SU-DHL-6 (cell line): ENCODE data around the gene GDAP2.

Experiments
- H2AFZ ChIP-seq: fragments of 200-600 bp; sonication (generic); 2 replicates; pipeline ENCODE4 v1.6.1; 2014; ENCODE audit warnings: low read depth, mild to moderate bottlenecking, moderate library complexity, mixed read lengths, antibody characterized with exemption, low read length; ENCODE audit not compliant: severe bottlenecking
- H3F3A ChIP-seq: fragments of 200-600 bp; shearing (Covaris generic); 2 replicates; pipeline ENCODE4 v1.6.0; 2016; ENCODE audit warnings: antibody characterized with exemption, mild to moderate bottlenecking; ENCODE audit not compliant: insufficient read depth
- H3K27ac ChIP-seq: fragments of 200-600 bp; sonication (generic); 2 replicates; pipeline ENCODE4 v1.5.1; 2016; ENCODE audit warnings: low read depth, mild to moderate bottlenecking, low read length, moderate library complexity, mixed read lengths
- H3K27me3 ChIP-seq: fragments of 200-600 bp; sonication (generic), shearing (Covaris generic); 2 replicates; pipeline ENCODE4 v1.6.0; 2014; ENCODE audit warnings: mild to moderate bottlenecking, low read length
- H3K36me3 ChIP-seq: fragments of 200-600 bp; sonication (generic); 2 replicates; pipeline ENCODE4 v1.6.1; 2014; ENCODE audit warnings: mild to moderate bottlenecking, low read length, mixed read lengths
- H3K4me2 ChIP-seq: fragments of 300-600, 200-600 bp; shearing (Covaris generic), sonication (generic); 2 replicates; pipeline ENCODE4 v1.6.0; 2014; ENCODE audit warnings: low read length, low read depth, mild to moderate bottlenecking; ENCODE audit not compliant: poor library complexity, severe bottlenecking
- H3K4me3 ChIP-seq: fragments of 200-600 bp; sonication (generic); 2 replicates; pipeline ENCODE4 v1.5.1; 2014; ENCODE audit warnings: antibody characterized with exemption, low read length, mild to moderate bottlenecking, mixed read lengths; ENCODE audit not compliant: insufficient read depth, poor library complexity, severe bottlenecking
- H3K79me2 ChIP-seq: fragments of 200-600 bp; sonication (generic); 2 replicates; pipeline ENCODE4 v1.6.1; 2014; ENCODE audit warnings: mild to moderate bottlenecking, low read length, moderate library complexity; ENCODE audit not compliant: insufficient read depth
- H3K9ac ChIP-seq: fragments of 200-600 bp; sonication (generic); 2 replicates; pipeline ENCODE4 v1.7.0; 2014; ENCODE audit warnings: mild to moderate bottlenecking, low read length
- H3K9me2 ChIP-seq: fragments of 200-600 bp; sonication (generic); replicated peaks from 2 replicates; pipeline ENCODE4 v1.6.1; 2014; ENCODE audit warnings: low read length; ENCODE audit not compliant: insufficient read depth
- H3K9me3 ChIP-seq: fragments of 200-600 bp; sonication (generic); 2 replicates; pipeline ENCODE4 v1.6.1; 2014; ENCODE audit warnings: low read length, mixed read lengths; ENCODE audit not compliant: insufficient read depth
- H4K20me1 ChIP-seq: fragments of 200-600 bp; sonication (generic); 2 replicates; pipeline ENCODE4 v1.6.1; 2014; ENCODE audit warnings: low read depth, mild to moderate bottlenecking, antibody characterized with exemption, low read length, moderate library complexity, mixed read lengths
- EZH2phosphoT487 ChIP-seq: fragments of 200-600 bp; sonication (generic), shearing (Covaris generic); conservative IDR thresholded peaks from 2 replicates; pipeline ENCODE4 v1.6.1; 2018; ENCODE audit warnings: mild to moderate bottlenecking, antibody characterized with exemption, low read length, moderate library complexity, mixed read lengths
- TF ChIP-seq, protein P1 (sequence below): fragments of 200-600 bp; sonication (generic); IDR thresholded peaks from one replicate; pipeline ENCODE4 v1.5.1; 2017; ENCODE audit warnings: antibody characterized with exemption, mild to moderate bottlenecking, low read length, moderate library complexity; ENCODE audit not compliant: insufficient read depth, poor library complexity, severe bottlenecking

The GDAP2 gene

DNA sequence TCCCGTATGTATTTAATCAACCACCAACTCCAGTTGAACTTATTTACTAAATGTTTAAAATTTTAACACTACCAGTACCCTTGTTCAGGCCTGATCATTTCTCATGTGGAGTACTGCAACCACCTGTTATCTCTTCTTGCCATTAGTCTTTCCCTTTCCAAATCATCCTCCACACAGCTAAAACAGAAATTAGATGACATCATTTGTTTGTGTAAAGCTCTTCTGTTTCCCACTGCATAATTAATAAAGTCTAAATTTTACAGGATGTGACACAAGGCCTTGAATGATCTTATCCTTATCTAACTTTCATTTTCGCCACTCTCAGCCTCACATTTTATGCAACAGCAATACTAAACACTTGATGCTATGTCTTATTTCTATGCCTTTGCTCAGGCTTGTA is 24.4 kb downstream of the GDAP2 start:
- Histone ChIP-seq H3K9me3 (no peaks in the 10 kb centered on the region), H3K9ac (no peak overlapping the region), H3K4me3 (no peak overlapping the region), H2AFZ (no peak overlapping the region), H3K79me2 (no peaks in the 10 kb centered on the region), H3F3A (no peaks in the 10 kb centered on the region), H3K9me2 (no peaks in the 10 kb centered on the region), H3K4me2 (no peak overlapping the region), H3K27me3 (no peaks in the 10 kb centered on the region), H3K27ac (no peak overlapping the region), H4K20me1 (no peaks in the 10 kb centered on the region), H3K36me3 (peaks cover 12% of the 10 kb centered on the region; the same call in 1 of the 2 replicates)
- TF ChIP-seq, protein P1, sequence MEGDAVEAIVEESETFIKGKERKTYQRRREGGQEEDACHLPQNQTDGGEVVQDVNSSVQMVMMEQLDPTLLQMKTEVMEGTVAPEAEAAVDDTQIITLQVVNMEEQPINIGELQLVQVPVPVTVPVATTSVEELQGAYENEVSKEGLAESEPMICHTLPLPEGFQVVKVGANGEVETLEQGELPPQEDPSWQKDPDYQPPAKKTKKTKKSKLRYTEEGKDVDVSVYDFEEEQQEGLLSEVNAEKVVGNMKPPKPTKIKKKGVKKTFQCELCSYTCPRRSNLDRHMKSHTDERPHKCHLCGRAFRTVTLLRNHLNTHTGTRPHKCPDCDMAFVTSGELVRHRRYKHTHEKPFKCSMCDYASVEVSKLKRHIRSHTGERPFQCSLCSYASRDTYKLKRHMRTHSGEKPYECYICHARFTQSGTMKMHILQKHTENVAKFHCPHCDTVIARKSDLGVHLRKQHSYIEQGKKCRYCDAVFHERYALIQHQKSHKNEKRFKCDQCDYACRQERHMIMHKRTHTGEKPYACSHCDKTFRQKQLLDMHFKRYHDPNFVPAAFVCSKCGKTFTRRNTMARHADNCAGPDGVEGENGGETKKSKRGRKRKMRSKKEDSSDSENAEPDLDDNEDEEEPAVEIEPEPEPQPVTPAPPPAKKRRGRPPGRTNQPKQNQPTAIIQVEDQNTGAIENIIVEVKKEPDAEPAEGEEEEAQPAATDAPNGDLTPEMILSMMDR, result no peak
- no peak for TF ChIP-seq EZH2phosphoT487

DNA sequence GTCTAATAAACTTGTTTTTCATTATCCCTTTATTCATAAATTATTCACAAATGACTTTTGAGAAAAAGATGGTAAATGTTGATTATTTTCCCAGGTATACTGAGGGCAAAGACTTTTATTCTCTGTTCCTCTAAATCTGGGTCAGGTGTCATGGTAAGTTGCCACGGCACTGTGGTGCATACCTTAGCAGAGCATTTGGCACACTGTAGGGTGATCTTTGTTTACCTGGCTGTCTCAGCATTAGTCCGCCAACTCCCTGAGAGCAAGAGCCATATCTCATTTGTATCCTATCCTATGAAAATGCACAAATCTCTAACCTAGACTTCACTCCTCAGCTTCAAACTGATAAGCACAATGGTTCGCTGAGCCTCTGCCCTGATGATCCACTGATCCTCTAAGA is 24.9 kb downstream of the GDAP2 start:
- no peaks in the 10 kb centered on the region for H3F3A ChIP-seq
- TF ChIP-seq EZH2phosphoT487, result no peak
- TF ChIP-seq, protein P1, result no peak
- no peaks in the 10 kb centered on the region for H3K9me2 ChIP-seq
- H3K27me3 ChIP-seq, result no peaks in the 10 kb centered on the region
- no peak overlapping the region for H3K9ac ChIP-seq
- no peaks in the 10 kb centered on the region for H3K79me2 ChIP-seq
- no peaks in the 10 kb centered on the region for H3K9me3 ChIP-seq
- peaks cover 10% of the 10 kb centered on the region; the same call in 1 of the 2 replicates for H3K36me3 ChIP-seq
- H3K27ac ChIP-seq, result no peak overlapping the region
- H2AFZ ChIP-seq, result no peak overlapping the region
- no peaks in the 10 kb centered on the region for H4K20me1 ChIP-seq
- H3K4me2 ChIP-seq, result no peak overlapping the region
- H3K4me3 ChIP-seq, result no peak overlapping the region

DNA sequence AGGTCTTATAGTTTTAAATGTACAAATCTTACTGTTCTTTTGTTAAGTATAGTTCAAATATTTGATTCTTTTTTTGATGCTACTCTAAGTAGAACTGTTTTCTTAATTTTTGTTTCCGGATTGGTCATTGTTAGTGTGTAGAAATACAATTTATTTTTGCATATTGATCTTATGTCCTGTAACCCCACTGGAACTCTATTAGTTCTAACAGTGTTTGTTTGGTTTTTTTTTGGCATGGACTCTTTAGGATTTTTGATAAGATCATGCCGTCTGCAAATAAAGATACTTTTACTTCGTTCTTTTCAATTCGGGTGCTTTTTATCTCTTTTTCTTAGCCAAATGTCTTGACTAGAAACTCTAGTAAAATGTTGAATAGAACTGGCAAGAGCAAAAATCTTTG is 26.5 kb downstream of the GDAP2 start:
- Histone ChIP-seq H3K36me3 (peaks cover 10% of the 10 kb centered on the region; the same call in 1 of the 2 replicates), H3K4me2 (no peak overlapping the region), H3K9ac (no peak overlapping the region), H4K20me1 (no peaks in the 10 kb centered on the region), H2AFZ (no peak overlapping the region), H3F3A (no peaks in the 10 kb centered on the region), H3K4me3 (no peak overlapping the region), H3K27ac (no peak overlapping the region), H3K79me2 (no peaks in the 10 kb centered on the region), H3K9me3 (no peaks in the 10 kb centered on the region), H3K9me2 (no peaks in the 10 kb centered on the region), H3K27me3 (no peaks in the 10 kb centered on the region)
- TF ChIP-seq, protein P1, result no peak
- TF ChIP-seq EZH2phosphoT487, result no peak
